Omental fat pad (tissue), 4 donors: ENCODE data around the gene PODXL2. TPM values are rescaled to one million over a fixed set of nuclear protein-coding genes. Genes with fewer than 3 reads are reported as not detected.

Source experiments
- ATAC-seq: fragments of 150-250 bp; one replicate; pipeline ENCODE4 v1.9.1; 2016; ENCODE audit warnings: mild to moderate bottlenecking, moderate library complexity; ENCODE audit not compliant: low FRiP score
- DNase-seq: peaks from one replicate; pipeline ENCODE4 v3.0.0-alpha.2; 2019; ENCODE audit warnings: low spot score
- total RNA-seq, 4 donors: library from RNA; depleted of rRNA; stranded (reverse); fragments of >200 nt; gene quantifications; one replicate each; pipeline ENCODE4 v1.1.0, GENCODE V29; 2016
- TF ChIP-seq, protein P1 (sequence below), 3 donors: fragments of 450-650 bp; IDR thresholded peaks; one replicate each; pipeline ENCODE4 v1.5.1; 2016 to 2017; ENCODE audit warnings: antibody characterized with exemption in 3 of 3, mild to moderate bottlenecking in 3 of 3, moderate library complexity in 2 of 3

The PODXL2 gene
- total RNA-seq, 4 donors from 2014 or later: 1.7 to 6.3 (median 2.9) TPM

GRCh38 chr3:127674790-127675189 is 45.8 kb downstream of the PODXL2 start:
- TF ChIP-seq, protein P1, sequence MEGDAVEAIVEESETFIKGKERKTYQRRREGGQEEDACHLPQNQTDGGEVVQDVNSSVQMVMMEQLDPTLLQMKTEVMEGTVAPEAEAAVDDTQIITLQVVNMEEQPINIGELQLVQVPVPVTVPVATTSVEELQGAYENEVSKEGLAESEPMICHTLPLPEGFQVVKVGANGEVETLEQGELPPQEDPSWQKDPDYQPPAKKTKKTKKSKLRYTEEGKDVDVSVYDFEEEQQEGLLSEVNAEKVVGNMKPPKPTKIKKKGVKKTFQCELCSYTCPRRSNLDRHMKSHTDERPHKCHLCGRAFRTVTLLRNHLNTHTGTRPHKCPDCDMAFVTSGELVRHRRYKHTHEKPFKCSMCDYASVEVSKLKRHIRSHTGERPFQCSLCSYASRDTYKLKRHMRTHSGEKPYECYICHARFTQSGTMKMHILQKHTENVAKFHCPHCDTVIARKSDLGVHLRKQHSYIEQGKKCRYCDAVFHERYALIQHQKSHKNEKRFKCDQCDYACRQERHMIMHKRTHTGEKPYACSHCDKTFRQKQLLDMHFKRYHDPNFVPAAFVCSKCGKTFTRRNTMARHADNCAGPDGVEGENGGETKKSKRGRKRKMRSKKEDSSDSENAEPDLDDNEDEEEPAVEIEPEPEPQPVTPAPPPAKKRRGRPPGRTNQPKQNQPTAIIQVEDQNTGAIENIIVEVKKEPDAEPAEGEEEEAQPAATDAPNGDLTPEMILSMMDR (IDR thresholded peaks at IDR 0.05): no peak
- ATAC-seq (no peak), DNase-seq (peak; percentile 12)

- DNase-seq (peak; percentile 14), ATAC-seq (no peak)
Observed at GRCh38 chr3:127675651-127676391, 46.8 kb downstream of the PODXL2 start.

DNA sequence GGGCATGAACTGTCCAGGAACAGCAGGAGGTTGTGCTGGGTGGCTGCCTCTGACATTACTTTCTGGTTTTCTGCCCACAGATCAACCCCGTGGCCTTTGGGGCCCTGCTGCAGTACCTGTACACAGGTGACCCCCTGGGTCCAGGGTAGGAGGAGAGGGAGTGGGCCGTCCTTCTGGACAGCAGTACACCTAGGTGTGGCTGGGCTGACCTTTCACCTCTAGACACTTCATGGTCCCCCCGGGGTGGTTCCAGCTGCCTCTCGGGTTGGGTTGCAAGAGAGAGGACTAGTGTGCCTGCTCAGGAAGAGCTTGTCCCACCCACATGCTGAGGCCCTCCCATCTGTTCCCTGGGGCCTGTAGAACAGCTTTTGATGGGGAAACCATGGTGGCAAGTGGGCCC is 47.5 kb downstream of the PODXL2 start:
- DNase-seq (peak; percentile 3), ATAC-seq (no peak)
- TF ChIP-seq, protein P1 (IDR thresholded peaks at IDR 0.05): no peak

More at GRCh38 chr3:127675651-127676391, 46.8 kb downstream of the PODXL2 start:
- TF ChIP-seq, protein P1 (IDR thresholded peaks at IDR 0.05): no peak

- peak; percentile 21 for DNase-seq
- TF ChIP-seq, protein P1 (IDR thresholded peaks at IDR 0.05): no peak
- ATAC-seq: no peak
Observed at GRCh38 chr3:127676921-127677351, 48.0 kb downstream of the PODXL2 start.

DNA sequence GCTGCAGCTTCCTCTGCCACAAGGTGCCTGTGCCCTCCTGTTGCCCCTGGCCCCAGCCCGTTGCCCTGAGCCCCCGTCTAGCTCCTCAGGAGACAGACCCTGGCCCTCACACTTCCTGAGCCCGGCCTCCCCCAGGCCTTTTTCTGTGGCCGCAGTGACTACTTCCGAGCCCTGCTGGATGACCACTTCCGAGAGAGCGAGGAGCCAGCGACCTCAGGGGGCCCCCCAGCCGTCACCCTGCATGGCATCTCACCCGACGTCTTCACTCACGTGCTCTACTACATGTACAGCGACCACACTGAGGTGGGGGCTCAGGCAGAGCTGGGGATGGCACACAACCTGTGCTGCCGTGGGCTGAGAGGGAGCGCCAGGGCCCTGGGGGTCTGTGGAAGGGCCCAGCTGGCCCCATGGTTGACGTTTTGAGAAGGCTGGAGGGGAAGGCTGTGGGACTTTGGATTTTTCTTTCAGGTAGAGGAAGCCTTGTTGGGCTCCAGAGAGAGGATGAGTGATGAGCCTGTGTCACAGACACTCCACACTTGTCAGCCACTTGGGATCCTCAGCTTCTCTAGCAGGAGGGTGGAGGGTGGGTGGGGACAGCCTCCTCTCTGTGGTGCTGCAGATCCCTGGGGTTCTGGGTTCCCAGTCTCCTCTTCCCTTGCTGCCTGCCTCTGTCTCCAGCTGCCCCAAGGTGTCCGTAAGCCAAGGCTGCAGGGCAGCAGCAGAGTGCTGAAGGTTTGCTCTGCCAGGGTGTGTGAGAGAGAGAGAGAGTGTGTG is 48.7 kb downstream of the PODXL2 start:
- TF ChIP-seq, protein P1 (IDR thresholded peaks at IDR 0.05): no peak
- ATAC-seq: no peak
- DNase-seq: peak; percentile 16

- TF ChIP-seq, protein P1 (IDR thresholded peaks at IDR 0.05): no peak
- DNase-seq (peak; percentile 2), ATAC-seq (no peak)
Observed at GRCh38 chr3:127678315-127678599, 49.3 kb downstream of the PODXL2 start.
